ENCODE measurements around the gene TMEM151A. TPM values are rescaled to one million over a fixed set of nuclear protein-coding genes. Genes with fewer than 3 reads are reported as not detected.

The TMEM151A gene
- total RNA-seq, 2 experiments from 2014 or later = not detected

DNA sequence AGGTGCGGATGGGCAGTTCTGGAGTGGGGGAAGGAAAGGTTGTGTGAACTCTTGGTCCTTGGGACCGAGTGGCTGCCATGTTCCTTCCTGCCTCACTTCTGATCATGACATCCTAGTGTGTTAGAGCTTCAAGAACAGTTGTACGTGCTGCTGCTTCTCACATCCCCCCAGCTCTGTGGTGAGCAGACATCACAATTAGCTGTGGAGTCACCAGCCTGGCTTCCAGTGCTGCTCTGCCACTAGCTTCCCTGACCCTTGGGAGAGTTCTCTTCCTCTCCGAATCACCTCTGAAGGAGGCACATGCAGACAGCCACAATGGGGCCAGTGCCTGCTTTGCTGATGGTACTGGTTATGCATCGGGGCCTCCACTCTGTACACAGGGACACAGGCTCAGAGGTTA lies 29.5 kb upstream of the TMEM151A start:
- no peak overlapping the region for H3K4me3 Mint-ChIP-seq
- POLR2A ChIA-PET = no interaction called here

DNA sequence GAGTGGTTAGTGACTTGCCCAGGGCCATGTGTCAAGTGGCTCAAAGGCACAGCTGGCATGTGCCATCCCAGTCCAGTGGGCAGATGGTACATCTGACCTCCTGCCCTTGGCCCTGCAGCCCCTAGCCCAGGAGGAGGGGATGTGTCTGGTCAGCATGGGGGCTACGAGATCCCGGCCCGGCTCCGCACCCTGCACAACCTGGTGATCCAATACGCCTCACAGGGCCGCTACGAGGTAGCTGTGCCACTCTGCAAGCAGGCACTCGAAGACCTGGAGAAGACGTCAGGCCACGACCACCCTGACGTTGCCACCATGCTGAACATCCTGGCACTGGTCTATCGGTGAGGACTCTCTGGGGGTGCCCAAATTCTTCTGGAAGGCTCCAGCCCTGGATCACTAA lies 29.0 kb upstream of the TMEM151A start:
- H3K27ac Mint-ChIP-seq = no peak overlapping the region
- CTCF ChIA-PET = interaction anchor here (0.6 to 1.0 kb wide), 2 partner anchors 19 to 48 kb away, joined by 3 to 4 read pairs; no protein-coding TSS in a partner anchor

More for the DNA sequence above, 29.5 kb upstream of the TMEM151A start:
- no peak overlapping the region for H3K27ac Mint-ChIP-seq
- CTCF ChIA-PET = interaction anchor here (0.6 to 1.1 kb wide), 2 partner anchors 21 to 49 kb away, joined by 3 to 4 read pairs; no protein-coding TSS in a partner anchor
- no peaks in the 10 kb centered on the region for H3K9me3 Mint-ChIP-seq
- H3K36me3 Mint-ChIP-seq (ENCODE audit: low read depth) = peaks cover 33% of the 10 kb centered on the region
- DNase-seq = no peak
- H3K27me3 Mint-ChIP-seq = no peaks in the 10 kb centered on the region
- peaks cover 19% of the 10 kb centered on the region for H3K4me1 Mint-ChIP-seq

DNA sequence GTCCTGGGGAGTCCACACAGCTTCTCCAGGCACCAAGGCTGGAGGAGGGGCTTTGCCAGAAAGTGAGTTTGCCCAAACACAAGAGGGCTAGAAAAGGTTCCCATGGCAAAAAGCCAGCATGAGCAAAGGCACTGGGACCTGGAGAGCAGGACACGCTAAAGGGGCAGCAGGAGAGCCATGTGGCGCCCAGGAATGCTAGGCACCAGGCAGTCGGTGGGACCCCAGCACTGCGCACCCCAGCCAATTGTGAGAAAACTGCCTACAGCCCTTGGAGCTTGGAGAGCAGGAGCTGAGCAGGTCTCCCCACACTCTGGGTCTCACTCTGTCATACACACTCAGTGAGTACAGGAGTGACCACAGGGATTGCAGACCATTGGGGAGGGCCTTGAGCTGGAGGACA lies 28.5 kb upstream of the TMEM151A start:
- ChIA-PET POLR2A (no interaction called here), CTCF (interaction anchor here (1.0 to 3.2 kb wide), 2 partner anchors 20 to 41 kb away, joined by 3 to 12 read pairs; no protein-coding TSS in a partner anchor)
- no peak overlapping the region for H3K4me3 Mint-ChIP-seq
- H3K4me1 Mint-ChIP-seq = peaks cover 27% of the 10 kb centered on the region
- H3K36me3 Mint-ChIP-seq (ENCODE audit: low read depth) = peaks cover 33% of the 10 kb centered on the region
- no peak overlapping the region for H3K27ac Mint-ChIP-seq
- no peaks in the 10 kb centered on the region for H3K9me3 Mint-ChIP-seq
- H3K27me3 Mint-ChIP-seq = no peaks in the 10 kb centered on the region
- no peak for DNase-seq

More for the DNA sequence above, 29.0 kb upstream of the TMEM151A start:
- POLR2A ChIA-PET = no interaction called here
- DNase-seq = no peak
- Mint-ChIP-seq H3K9me3 (no peaks in the 10 kb centered on the region), H3K27me3 (no peaks in the 10 kb centered on the region), H3K4me3 (no peak overlapping the region), H3K36me3 (ENCODE audit: low read depth) (peaks cover 33% of the 10 kb centered on the region), H3K4me1 (peaks cover 22% of the 10 kb centered on the region)

DNA sequence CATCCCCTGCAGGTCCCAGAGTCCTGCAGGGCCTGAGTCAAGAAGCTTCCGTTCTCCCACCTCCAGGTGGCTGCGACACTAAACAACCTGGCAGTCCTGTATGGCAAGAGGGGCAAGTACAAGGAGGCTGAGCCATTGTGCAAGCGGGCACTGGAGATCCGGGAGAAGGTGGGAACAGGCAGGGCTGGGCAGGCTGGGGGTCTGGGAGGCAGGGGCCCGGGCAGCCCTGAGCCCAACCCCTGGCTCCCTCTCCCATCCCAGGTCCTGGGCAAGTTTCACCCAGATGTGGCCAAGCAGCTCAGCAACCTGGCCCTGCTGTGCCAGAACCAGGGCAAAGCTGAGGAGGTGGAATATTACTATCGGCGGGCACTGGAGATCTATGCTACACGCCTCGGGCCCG lies 27.9 kb upstream of the TMEM151A start:
- ChIA-PET POLR2A (no interaction called here), CTCF (interaction anchor here (0.5 to 3.2 kb wide), 3 partner anchors 20 to 1861 kb away, joined by 3 to 12 read pairs (median 3); no protein-coding TSS in a partner anchor)
- no peak overlapping the region for H3K4me3 Mint-ChIP-seq
- H3K36me3 Mint-ChIP-seq (ENCODE audit: low read depth) = peaks cover 30% of the 10 kb centered on the region
- H3K4me1 Mint-ChIP-seq = peaks cover 24% of the 10 kb centered on the region
- H3K27ac Mint-ChIP-seq = no peak overlapping the region
- H3K27me3 Mint-ChIP-seq = no peaks in the 10 kb centered on the region
- no peaks in the 10 kb centered on the region for H3K9me3 Mint-ChIP-seq
- DNase-seq = no peak

DNA sequence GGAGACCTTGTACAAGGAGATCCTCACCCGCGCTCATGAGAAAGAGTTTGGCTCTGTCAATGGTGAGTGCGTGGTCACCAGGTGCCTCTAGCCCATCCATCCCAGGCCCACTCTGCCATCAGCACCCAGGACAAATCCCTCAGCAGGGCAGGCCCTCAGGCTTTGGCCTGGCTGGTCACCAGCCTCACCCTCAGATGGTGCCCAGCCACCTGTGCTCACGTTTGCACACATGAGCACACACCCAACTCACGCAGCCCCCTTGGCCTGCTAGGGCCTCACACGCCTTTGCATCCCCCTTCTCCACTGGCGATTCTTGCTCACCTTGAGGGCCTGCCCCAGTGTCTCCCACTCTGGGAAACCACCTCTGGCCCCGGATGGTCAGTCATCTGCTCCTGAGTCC lies 27.3 kb upstream of the TMEM151A start:
- Mint-ChIP-seq H3K4me3 (no peak overlapping the region), H3K36me3 (ENCODE audit: low read depth) (peaks cover 28% of the 10 kb centered on the region), H3K27ac (no peak overlapping the region), H3K4me1 (peaks cover 20% of the 10 kb centered on the region), H3K9me3 (no peaks in the 10 kb centered on the region), H3K27me3 (no peaks in the 10 kb centered on the region)
- CTCF ChIA-PET = interaction anchor here (1.1 to 3.2 kb wide), 2 partner anchors 12 to 42 kb away, joined by 3 to 12 read pairs; no protein-coding TSS in a partner anchor
- POLR2A ChIA-PET = no interaction called here
- DNase-seq = no peak

DNA sequence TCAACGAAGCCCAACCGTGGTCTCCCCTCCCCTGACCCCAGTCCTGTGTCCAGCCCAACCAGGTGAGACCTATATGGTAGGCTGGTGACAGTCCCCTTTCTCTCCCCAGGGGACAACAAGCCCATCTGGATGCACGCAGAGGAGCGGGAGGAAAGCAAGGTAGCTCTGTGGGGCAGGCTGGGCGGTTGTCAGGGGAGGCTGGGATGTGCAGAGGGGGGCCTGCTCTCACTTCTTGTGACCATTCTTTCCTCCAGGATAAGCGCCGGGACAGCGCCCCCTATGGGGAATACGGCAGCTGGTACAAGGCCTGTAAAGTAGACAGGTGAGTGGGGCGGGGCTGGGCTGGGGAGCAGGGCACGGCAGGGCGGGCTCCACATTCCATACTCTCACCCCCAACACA lies 26.8 kb upstream of the TMEM151A start:
- no peaks in the 10 kb centered on the region for H3K9me3 Mint-ChIP-seq
- no peak overlapping the region for H3K4me3 Mint-ChIP-seq
- peaks cover 21% of the 10 kb centered on the region for H3K4me1 Mint-ChIP-seq
- no peaks in the 10 kb centered on the region for H3K27me3 Mint-ChIP-seq
- ChIA-PET POLR2A (no interaction called here), CTCF (interaction anchor here (1.1 to 3.2 kb wide), 2 partner anchors 12 to 43 kb away, joined by 3 to 12 read pairs; no protein-coding TSS in a partner anchor)
- peak; percentile 46 for DNase-seq
- no peak overlapping the region for H3K27ac Mint-ChIP-seq
- H3K36me3 Mint-ChIP-seq (ENCODE audit: low read depth) = peaks cover 25% of the 10 kb centered on the region

DNA sequence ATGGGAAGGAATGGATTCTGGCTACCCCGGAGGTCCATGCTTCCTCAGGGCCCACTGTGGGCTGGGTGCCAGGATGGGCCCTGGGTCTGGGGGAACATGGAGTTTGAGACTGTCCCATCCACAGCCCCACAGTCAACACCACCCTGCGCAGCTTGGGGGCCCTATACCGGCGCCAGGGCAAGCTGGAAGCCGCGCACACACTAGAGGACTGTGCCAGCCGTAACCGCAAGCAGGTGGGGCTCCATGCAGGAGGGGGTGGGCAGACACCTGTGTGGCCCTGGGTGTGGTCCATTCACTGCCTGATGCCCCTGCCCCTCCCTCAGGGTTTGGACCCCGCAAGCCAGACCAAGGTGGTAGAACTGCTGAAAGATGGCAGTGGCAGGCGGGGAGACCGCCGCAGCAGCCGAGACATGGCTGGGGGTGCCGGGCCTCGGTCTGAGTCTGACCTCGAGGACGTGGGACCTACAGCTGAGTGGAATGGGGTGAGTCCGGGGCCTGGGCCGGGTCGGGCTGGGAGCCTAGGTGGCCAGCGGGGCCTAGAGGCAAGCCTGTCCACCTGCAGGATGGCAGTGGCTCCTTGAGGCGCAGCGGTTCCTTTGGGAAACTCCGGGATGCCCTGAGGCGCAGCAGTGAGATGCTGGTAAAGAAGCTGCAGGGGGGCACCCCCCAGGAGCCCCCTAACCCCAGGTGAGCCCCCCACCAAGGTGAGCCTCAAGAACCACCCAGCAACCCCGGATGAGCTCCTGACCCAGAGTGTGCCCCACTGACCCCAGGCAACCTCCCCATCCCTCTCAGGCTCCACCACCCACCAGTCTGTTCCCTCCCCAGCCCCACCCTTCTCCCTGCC lies 25.9 kb upstream of the TMEM151A start:
- Mint-ChIP-seq H3K27ac (no peak overlapping the region), H3K4me3 (no peak overlapping the region), H3K27me3 (no peaks in the 10 kb centered on the region), H3K4me1 (peaks cover 28% of the 10 kb centered on the region), H3K36me3 (ENCODE audit: low read depth) (peaks cover 25% of the 10 kb centered on the region), H3K9me3 (no peaks in the 10 kb centered on the region)
- DNase-seq = no peak
- POLR2A ChIA-PET = no interaction called here
- CTCF ChIA-PET = interaction anchor here (1.1 to 3.8 kb wide), 4 partner anchors 13 to 196 kb away, joined by 3 to 27 read pairs (median 8); no protein-coding TSS in a partner anchor

DNA sequence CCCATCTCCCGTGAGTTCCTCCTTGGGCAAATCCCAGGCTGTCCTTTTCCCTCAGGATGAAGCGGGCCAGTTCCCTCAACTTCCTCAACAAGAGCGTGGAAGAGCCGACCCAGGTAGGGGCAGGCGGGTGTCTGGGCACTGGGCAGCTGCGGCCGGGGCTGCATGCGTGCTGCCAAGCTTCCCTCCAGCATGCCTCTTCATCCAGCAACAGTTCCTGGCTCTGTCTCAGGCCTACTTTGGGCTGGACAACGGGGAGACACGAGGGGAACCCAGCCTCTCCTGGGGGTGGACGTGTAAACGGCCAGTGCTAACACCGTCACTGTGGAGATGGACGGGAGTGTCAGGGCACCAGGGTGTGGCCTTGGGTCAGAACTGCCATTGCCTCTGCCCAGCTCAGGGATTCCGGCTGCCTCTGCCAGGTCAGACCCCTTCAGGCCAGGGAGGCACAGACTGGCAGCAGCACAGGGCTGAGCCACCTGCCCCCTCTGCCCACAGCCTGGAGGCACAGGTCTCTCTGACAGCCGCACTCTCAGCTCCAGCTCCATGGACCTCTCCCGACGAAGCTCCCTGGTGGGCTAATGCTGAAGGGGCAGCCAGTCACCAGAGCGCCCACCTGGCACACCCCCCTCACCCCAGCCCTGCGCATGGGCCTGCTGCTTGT lies 25.2 kb upstream of the TMEM151A start:
- ChIA-PET CTCF (interaction anchor here (1.3 to 3.8 kb wide), 3 partner anchors 16 to 197 kb away, joined by 3 to 27 read pairs (median 12); no protein-coding TSS in a partner anchor), POLR2A (no interaction called here)
- H3K4me1 Mint-ChIP-seq = peaks cover 33% of the 10 kb centered on the region
- no peaks in the 10 kb centered on the region for H3K27me3 Mint-ChIP-seq
- no peak for DNase-seq
- H3K4me3 Mint-ChIP-seq = peak overlapping the region; percentile 88
- H3K36me3 Mint-ChIP-seq (ENCODE audit: low read depth) = peaks cover 27% of the 10 kb centered on the region
- H3K9me3 Mint-ChIP-seq = no peaks in the 10 kb centered on the region
- peak overlapping the region; percentile 90 for H3K27ac Mint-ChIP-seq

DNA sequence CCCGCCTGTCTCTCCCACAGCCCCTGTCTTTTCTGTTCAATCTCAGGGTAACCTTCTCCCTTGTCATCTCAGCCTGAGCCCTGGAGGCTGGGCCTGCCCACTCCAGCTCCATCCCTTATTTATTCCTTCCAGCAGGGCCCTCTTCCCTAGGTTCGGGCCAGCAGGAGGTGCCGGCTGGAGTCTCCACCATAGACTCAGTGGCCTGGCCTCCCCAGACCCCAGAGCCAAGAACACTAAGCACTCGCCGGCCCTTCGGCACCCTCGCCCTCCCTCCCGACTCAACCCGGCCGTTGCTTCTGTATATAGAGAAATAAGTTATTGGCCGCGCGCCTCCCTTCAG lies 24.7 kb upstream of the TMEM151A start:
- Mint-ChIP-seq H3K36me3 (ENCODE audit: low read depth) (peaks cover 32% of the 10 kb centered on the region), H3K9me3 (no peaks in the 10 kb centered on the region), H3K4me3 (peak overlapping the region; percentile 88), H3K27me3 (no peaks in the 10 kb centered on the region), H3K27ac (peak overlapping the region; percentile 90), H3K4me1 (peaks cover 38% of the 10 kb centered on the region)
- ChIA-PET CTCF (interaction anchor here (1.3 to 3.8 kb wide), 2 partner anchors 16 to 22 kb away, joined by 3 to 27 read pairs; no protein-coding TSS in a partner anchor), POLR2A (no interaction called here)
- no peak for DNase-seq

DNA sequence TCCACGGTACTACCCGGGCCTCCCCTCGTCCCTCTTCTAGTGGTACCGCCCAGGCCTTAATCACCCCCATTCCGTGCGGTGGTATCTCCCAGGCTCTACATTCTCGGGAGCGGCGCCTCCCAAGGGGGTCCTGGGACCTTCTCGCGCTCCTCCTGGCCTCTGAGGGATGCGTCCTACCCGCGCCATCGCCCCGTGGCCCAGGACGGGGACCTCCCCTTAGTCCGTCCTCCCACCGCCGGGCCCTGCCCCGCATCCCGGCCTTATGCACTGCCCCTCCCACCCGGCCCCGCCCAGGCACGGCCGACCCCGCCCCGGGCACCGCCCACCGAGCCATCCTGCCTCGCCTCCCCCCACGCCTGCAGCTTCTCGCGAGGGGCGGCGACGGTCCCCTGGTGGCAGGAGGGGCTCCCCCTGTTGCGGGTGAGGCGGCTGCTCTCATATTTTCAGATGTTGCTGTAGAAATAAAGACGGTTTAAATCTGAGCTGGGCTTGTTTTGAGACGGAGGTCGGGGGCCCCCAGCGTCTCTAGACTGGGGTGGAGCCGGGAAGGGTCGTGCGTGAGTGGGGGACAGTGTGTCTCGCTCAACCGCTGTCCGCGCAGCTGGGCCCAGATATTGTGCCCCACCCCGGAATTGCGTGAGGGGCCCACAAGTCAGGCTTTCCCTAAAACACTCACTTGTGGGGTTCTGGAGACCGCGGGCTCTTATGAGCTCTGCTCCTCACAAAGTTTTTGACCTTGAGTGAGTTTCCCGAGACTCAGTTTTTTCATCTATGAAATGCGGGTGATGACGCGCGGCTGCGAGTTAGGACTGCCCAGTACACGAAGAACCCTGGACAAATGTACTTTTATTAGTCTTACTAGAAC lies 24.1 kb upstream of the TMEM151A start:
- Mint-ChIP-seq H3K27ac (peak overlapping the region; percentile 90), H3K36me3 (ENCODE audit: low read depth) (peaks cover 36% of the 10 kb centered on the region), H3K27me3 (no peaks in the 10 kb centered on the region), H3K9me3 (no peaks in the 10 kb centered on the region), H3K4me1 (peaks cover 43% of the 10 kb centered on the region), H3K4me3 (peak overlapping the region; percentile 88)
- peak; percentile 87 for DNase-seq
- CTCF ChIA-PET = interaction anchor here (1.1 to 3.8 kb wide), 5 partner anchors 15 to 171 kb away, joined by 3 to 27 read pairs (median 4); partner anchors contain the start of genes MRPL11 and YIF1A
- POLR2A ChIA-PET = interaction anchor here (0.5 kb wide), 1 partner anchor 19 kb away, joined by 3 read pairs; no protein-coding TSS in a partner anchor

DNA sequence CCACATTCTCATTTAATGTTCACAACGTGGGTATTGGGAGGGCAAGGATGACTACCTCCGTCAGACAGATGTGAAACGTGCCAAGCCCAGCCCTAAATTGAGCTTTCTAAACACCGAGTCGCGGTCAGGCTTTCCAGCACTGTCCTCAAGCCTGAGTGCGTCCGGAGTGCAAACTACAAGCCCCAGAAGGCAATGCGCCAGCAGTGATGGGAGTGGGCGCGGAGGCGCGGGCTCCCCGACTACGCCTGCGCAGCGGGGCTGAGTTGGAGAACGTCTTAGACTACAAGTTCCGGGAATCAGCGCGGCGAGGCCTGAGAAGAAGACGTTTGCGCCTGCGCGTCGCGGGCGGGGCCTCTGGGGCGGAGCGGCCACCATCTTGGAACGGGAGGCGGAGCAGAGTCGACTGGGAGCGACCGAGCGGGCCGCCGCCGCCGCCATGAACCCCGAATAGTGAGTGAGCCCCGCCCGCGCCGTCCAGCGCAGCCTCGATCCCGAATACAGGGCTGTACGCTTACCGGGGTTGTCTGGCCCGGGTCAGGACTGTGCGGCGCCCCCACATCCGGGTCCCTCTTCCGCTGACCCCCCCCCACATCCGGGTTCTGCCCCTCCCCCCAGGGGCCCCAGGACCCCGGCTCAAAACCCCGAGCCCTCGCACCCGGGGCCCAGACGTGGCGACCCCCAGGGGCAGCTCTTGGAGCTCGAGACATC lies 23.3 kb upstream of the TMEM151A start, which contains the start of gene RAB1B:
TSS of gene RAB1B (plus strand) at position 396 of the 708 bp plus-strand sequence. CDS start at position 437, 41 bp downstream.
- POLR2A ChIA-PET = interaction anchor here (0.5 kb wide), 1 partner anchor 18 kb away, joined by 3 read pairs; no protein-coding TSS in a partner anchor
- Mint-ChIP-seq H3K4me3 (peak within 1 kb of the TSS; percentile 88), H3K27ac (peak within 1 kb of the TSS; percentile 90), H3K4me1 (peaks cover 46% of the 10 kb centered on the region), H3K36me3 (ENCODE audit: low read depth) (peaks cover 44% of the 10 kb centered on the region), H3K9me3 (no peaks in the 10 kb centered on the region), H3K27me3 (no peaks in the 10 kb centered on the region)
- peak; percentile 100 for DNase-seq
- CTCF ChIA-PET = interaction anchor here (1.1 to 3.8 kb wide), 5 partner anchors 14 to 170 kb away, joined by 3 to 27 read pairs (median 4); partner anchors contain the start of genes MRPL11 and YIF1A

Data from activated CD4-positive, alpha-beta T cell treated with anti-CD3 and anti-CD28 coated beads, Interleukin-2, amount 10 ng/mL, durations not matched to agents 7 days and 5 days (primary cell).